Measurements from ENCODE around the gene UBE3D. TPM values are rescaled to one million over a fixed set of nuclear protein-coding genes. Genes with fewer than 3 reads are reported as not detected.

Gene UBE3D
- total RNA-seq, 1 experiment from 2014 or later = 11.3 TPM

DNA sequence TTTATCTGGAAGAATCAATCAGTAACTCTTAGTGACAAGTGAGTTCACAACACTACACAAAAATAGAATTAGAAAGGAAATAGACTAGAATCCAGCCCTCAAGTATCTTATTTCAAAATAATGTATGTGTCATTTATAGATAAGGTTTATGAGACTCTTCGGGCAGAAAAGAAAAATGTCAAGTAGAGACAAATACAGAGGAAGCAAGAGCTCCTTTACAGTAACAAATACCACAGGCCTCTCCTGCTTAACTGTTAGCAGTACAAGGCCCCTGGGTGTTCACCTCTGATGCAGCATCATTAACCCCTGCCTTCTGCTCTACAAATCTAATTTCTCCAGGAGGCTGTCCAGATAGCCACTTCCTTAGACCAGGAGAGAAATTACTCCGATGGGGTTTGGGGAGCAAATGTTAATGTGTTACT is 76.7 kb downstream of the UBE3D start:
- in situ Hi-C loops (cut with HindIII; ENCODE audit: low sequenced_read_pairs) = no loop called here
- no peak for DNase-seq (ENCODE audit: low spot score)

DNA sequence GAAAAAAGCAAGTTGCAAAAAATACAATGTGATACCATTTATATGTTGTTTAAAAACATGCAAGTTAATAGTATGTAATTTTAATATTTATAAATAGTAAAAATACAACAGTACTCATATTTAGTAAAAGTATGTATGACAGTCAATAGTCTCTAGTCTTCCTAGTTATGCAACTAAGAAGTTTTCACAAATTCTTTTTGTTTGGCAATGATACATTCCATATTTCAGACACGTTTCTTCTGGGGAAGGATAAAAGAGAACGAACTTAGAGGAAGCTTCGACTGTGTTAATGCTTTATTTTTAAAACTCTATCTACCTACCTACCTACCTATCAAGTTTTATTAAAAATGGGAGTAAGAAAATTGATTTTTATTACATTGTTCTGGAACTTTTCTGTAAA is 77.7 kb downstream of the UBE3D start:
- no peak for DNase-seq (ENCODE audit: low spot score)
- in situ Hi-C loops (cut with HindIII; ENCODE audit: low sequenced_read_pairs) = no loop called here

DNA sequence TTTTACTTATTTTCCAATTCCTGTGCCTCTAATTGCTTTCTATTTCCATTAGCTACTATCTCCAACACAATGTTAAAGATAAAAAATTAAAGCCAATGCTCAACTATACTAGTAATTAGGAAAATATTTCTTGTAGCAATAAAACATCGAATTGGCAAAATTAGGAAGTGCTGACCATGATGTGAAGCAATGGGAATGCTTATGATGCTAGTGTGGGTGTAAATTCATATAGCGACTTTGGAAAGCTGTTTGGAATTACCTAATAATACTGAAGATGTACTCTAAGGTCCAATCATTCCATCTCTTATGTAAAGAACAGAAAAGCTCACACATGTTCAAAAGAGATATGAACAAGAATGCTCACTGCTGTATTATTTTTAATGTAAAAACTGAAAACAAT is 78.2 kb downstream of the UBE3D start:
- DNase-seq (ENCODE audit: low spot score) = no peak
- in situ Hi-C loops (cut with HindIII; ENCODE audit: low sequenced_read_pairs) = no loop called here

DNA sequence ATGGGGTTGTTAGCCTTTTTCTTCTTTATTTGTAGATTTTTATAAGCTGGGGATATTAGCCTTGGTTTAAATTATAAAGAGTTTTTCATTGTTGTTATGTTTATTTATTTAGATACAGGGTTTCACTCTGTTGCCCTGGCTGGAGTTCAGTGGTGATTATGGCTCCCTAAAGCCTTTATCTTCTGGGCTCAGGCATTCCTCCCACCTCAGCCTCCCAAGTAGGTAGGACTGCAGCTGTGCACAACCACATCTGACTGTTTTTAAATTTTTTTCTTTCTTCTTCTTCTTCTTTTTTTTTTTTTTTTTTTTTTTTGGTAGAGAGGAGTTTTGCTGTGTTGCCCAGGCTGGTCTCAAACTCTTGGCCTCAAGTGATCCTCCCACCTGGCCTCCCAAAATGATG is 80.9 kb downstream of the UBE3D start:
- no peak for DNase-seq (ENCODE audit: low spot score)
- in situ Hi-C loops (cut with HindIII; ENCODE audit: low sequenced_read_pairs) = no loop called here

DNA sequence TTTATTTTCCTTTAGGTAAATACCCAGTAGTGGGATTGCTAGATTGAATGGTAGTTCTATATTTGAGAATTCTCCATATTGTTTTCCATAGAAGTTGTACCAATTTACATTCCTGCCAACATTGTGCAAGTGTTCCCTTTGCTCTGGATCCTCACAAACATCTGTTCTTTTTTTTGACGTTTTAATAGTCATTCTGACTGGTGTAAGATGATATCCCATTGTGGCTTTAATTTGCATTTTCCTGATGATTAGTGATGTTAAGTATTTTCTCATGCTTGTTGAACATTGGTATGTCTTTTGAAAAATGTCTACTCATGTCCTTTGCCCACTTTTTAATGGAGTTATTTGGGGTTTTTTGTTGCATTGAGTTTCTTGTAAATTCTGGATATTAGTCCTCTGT is 85.6 kb downstream of the UBE3D start:
- DNase-seq (ENCODE audit: low spot score) = no peak
- in situ Hi-C loops (cut with HindIII; ENCODE audit: low sequenced_read_pairs) = no loop called here

DNA sequence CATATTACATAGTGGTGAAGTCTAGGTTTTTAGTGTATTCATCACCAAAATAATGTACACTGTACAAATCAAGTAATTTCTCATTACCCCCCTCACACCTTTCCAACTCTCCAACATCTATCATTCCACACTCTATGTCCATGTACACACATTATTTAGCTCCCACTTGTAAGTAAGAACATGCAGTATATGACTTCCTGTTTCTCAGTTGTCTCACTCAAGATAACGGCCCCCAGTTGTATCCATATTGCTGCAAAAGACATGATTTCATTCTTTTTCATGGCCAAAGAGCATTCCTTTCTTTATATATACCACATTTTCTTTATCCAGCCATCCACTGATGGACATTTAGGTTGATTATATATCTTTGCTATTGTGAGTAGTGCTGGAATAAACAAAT is 86.0 kb downstream of the UBE3D start:
- in situ Hi-C loops (cut with HindIII; ENCODE audit: low sequenced_read_pairs) = no loop called here
- no peak for DNase-seq (ENCODE audit: low spot score)

DNA sequence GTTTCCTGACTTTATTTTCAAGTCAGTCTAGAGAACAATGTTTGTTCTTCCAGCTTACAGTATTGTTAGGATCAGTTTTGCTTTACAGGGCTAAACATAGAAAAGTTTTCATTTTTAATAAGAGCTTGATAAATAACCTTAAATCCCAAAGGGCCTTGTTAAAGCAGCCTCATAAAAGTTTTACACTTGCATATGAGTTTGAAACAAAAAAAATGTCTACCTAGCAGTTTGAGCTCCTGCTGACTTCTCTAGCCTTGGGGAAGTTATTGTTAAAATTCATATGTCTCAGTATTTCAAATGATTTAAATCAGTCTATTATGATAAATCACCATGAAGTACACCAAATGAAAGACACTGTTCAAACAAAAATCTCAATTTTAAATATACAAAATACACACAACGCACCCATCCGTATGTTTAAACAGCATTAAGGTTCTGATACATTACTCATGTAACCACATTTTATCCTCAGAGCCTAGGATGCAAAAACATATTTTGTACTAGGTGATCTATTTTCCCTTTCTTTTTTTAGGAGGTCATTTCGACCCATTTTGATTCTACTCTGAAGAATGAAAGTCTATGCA is 87.2 kb downstream of the UBE3D start:
- DNase-seq (ENCODE audit: low spot score) = no peak
- in situ Hi-C loops (cut with HindIII; ENCODE audit: low sequenced_read_pairs) = no loop called here

DNA sequence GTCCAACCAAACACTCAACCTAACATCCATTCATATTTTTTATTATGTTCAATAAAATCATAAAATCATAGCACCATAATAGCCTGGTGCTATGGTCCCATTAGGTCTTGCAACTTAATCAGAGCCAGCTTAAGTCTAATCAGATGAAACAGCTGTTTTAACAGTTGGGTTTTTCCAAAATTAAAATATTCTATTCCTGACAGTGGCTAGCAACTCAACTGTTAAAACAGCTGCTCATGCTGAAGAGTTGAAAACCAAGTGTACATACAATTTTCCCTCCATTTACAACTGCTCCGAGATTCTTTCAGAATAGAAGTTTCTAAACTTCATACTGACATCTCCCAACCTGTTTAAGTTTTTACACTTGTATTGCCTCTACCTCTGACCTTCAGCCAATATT is 89.5 kb downstream of the UBE3D start:
- in situ Hi-C loops (cut with HindIII; ENCODE audit: low sequenced_read_pairs) = no loop called here
- no peak for DNase-seq (ENCODE audit: low spot score)

DNA sequence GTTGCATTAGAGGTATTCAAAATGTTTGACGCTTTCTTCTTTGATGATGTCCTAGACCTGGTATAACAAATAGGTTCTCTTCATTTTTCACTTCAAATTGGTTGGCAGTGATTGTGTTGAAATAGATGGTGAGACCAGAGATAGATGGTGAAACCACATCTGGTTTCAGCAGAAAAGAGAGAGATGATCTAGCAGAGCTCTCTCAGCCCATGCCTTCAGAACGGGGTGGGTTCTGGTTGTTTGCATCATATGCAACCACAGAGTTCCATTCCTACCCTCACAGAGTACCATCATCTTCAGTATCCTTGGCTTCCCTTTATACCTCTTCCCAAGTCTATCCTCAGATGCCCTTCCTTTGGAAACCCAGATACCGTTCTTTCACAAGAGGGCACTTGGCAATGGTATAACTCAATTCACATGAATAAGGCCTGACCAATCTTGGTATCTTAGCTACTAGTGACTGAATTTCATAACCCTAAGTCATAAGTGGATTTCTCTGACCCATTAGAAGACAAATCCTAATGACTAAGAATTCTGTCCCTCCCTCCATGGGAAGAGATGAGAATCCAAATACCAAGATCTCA is 93.7 kb downstream of the UBE3D start:
- in situ Hi-C loops (cut with HindIII; ENCODE audit: low sequenced_read_pairs) = no loop called here

DNA sequence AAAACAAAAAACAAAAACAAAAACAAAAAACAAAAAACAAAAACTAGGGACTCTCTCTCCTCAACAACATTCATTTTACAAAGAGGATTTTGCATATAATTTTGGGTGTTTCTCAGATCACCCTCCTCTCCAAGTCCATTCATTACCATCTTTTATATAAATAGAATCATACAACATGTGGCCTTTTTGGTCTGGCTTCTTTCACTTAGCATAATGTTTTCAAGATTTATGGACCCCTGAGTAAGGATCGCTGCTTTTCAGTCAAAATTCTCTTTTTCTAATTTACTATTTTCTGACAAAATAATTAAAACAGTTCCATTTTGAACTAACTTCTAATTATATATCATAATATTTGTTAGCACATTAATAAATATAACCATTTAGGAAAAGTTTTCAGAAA is 94.8 kb downstream of the UBE3D start:
- in situ Hi-C loops (cut with HindIII; ENCODE audit: low sequenced_read_pairs) = no loop called here

More for the DNA sequence above, 93.7 kb downstream of the UBE3D start:
- no peak for DNase-seq (ENCODE audit: low spot score)

DNA sequence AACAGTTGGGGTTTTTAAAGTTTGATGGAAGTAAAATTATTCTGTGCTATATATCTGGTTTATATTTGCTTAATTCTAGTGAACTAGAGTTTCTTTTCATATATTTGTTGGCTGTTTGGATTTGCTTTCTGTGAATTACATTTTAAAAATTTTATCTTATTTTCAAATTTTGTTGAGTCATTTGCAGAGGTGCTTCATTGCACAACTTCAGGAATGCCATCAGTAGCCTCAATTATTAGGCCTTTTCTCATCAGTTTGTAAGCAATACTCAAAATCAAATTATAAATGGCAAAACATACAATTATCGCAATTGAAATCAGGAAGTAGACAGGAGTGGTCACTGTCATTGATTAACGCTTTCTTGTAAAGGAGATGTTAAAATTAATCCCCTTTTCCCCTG is 96.9 kb downstream of the UBE3D start:
- in situ Hi-C loops (cut with HindIII; ENCODE audit: low sequenced_read_pairs) = no loop called here

More for the DNA sequence above, 94.8 kb downstream of the UBE3D start:
- DNase-seq (ENCODE audit: low spot score) = no peak

DNA sequence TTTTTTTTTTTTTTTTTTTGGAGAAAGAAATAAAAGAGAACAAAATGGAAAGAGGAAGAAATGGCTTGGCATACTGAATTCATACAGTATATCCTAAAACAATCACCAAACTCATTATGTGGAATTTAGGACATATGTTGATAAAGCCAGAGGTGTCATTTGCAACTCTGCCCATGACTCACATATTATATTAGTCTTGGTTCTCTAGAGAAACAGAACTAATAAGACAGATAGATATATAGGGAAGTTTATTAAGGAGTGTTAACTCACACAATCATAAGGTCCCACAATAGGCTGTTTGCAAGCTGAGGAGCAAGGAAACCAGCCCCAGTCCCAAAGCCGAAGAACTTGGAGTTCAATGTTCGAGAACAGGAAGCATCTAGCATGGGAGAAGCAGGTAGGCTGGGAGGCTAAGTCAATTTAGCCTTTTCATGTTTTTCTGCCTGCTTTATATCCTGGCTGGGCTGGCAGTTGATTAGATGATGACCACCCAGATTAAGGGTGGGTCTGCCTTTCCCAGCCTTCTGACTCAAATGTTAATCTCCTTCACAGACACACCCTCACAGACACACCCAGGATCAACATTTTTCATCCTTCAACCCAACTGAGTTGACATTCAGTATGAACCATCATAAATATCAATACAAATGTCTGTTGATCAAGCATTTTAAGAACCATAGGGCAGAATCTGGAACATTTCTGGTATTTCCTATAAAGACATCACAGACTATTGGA is 102.3 kb downstream of the UBE3D start:
- in situ Hi-C loops (cut with HindIII; ENCODE audit: low sequenced_read_pairs) = no loop called here
- no peak for DNase-seq (ENCODE audit: low spot score)

More for the DNA sequence above, 96.9 kb downstream of the UBE3D start:
- no peak for DNase-seq (ENCODE audit: low spot score)

DNA sequence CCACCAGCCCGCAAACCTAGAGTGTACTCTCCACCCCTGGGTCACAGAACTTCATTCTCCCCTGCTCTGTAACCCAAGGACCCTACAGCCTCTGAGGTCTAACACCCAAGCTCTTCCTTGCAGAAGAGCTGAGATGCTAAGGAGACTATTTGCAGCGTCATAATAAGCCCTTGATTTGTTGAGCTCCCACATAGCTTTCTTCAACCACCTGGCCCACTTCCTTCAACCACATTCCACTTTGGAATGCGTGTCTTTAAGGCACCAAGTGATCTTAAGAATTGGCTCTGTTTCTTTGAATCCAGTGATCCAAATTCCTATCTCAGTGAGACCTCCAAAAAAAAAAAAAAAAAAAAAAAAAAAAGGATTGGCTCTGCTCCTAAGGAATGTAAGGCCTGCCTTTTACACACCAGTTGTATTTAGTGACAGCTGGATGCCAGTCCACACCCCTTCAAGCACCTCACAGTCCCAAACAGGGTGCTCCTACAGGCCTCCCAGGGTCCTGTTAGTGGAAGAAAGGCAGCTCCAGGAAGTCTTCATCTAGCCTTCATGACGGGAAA is 106.2 kb downstream of the UBE3D start:
- in situ Hi-C loops (cut with HindIII; ENCODE audit: low sequenced_read_pairs) = no loop called here
- no peak for DNase-seq (ENCODE audit: low spot score)

DNA sequence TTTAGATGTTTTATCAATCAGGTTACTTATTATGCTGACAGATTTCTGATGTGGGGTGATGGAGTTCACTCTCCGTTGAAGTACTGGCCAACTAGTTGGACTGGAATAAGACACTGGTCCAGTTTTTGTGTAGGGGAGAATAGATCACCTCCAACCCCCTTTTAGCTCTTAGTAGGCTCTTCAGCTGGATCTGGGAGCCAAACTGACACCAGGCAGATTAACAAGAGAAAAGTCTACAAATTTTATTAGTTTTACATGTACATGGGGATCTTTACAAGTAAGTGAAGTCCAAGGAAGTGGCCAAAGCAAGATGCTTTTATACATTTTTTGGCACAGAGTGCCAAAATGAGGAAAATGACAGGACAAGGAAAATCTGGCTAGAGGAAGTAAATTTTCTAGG is 107.1 kb downstream of the UBE3D start:
- no peak for DNase-seq (ENCODE audit: low spot score)
- in situ Hi-C loops (cut with HindIII; ENCODE audit: low sequenced_read_pairs) = no loop called here

DNA sequence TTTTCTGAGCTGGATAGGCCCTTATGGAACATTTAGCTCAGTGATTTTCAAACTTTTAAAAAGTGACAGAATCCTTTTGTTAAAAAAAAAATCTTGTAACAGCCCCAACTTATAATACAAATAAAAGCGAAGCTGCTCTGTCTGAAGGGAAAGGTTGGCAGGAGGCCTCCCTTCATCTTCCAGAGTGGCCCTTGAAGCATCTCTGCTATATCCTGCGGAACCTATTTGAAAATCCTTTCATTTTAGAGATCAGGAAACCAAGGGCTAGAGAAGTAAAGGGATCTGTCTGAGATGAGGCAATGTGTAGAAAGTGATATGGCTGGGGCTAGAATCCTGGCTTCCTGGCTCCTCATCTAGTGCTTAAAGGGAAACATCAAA is 107.8 kb downstream of the UBE3D start:
- in situ Hi-C loops (cut with HindIII; ENCODE audit: low sequenced_read_pairs) = no loop called here
- no peak for DNase-seq (ENCODE audit: low spot score)

DNA sequence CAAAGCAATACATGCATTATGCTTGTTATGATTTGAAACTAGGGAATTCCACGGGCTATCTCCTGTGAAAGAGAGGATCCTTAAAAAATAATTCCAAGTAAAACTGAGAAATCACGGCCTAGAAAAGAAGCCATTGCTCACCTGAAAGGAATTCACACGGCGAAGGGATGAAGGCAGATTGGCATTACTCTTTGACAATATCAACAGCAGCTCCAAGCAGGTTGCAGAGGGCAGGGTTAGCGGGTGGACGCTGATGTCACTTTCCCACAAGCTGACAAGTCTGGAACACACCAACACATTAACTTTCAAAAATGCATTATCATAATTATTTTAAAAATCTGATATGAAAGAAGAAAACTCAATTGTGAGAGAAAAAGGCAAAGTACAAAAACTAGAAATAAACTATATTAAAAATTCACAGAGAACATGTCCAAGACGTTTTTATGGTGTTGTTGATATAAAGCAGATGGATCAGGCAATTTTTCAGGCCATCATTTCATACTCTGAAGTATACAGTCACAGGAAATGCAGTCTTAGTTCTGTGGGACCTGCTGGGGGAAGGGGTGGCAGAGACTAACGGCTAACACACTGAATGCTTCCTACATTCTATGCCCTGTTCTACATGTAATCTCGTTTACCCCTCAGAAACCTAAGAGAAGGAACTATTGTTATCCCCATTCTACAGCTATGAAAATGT is 108.3 kb downstream of the UBE3D start:
- in situ Hi-C loops (cut with HindIII; ENCODE audit: low sequenced_read_pairs) = no loop called here
- DNase-seq (ENCODE audit: low spot score) = no peak

DNA sequence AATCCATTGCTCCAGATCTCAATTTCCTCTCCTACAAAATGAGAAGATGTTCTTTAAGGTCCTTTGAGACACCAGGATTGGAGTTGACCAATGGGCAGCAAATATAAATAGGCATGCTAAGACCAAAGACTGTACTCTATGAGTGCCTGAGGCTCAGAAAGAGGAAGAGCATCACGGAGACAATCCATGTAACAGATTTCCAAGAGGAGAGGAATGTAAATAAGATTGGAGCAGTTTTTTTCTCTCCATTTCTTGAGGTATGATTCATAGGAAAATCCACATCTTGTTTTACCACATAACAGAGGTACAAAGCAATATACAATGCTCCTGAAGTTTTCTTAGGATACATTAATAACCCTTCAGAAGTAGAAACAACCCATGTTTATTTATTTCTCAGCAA is 109.8 kb downstream of the UBE3D start:
- DNase-seq (ENCODE audit: low spot score) = no peak
- in situ Hi-C loops (cut with HindIII; ENCODE audit: low sequenced_read_pairs) = no loop called here

DNA sequence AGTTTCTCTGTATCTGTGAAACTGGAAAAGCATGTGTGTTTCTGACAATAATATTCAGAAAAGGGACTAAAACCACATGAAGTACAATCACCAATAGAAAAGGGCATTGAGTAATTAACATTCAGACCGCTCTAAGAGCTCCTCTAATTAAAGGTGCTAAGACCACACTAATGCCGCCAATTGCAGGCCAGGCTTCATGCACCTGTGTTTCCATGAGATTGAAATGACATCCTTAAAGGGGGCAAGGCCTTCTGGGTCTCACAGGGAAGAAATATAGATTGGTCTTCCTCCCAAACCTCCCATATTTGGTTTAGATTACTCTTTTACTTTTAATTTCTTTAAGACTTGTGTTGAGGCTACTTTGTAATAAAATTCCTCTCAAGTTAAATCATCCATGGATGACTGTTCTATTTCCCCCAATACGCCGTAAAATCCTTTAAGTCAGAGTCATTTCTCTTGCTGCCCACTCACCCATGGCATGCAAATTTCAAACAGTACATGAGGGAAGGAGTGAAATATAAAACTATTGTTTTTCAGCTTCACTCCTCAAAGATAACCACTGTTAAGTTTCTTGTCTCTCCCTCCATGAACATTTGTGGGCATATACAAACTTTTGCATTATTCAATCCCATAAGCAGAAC is 110.6 kb downstream of the UBE3D start:
- DNase-seq (ENCODE audit: low spot score) = no peak
- in situ Hi-C loops (cut with HindIII; ENCODE audit: low sequenced_read_pairs) = no loop called here

DNA sequence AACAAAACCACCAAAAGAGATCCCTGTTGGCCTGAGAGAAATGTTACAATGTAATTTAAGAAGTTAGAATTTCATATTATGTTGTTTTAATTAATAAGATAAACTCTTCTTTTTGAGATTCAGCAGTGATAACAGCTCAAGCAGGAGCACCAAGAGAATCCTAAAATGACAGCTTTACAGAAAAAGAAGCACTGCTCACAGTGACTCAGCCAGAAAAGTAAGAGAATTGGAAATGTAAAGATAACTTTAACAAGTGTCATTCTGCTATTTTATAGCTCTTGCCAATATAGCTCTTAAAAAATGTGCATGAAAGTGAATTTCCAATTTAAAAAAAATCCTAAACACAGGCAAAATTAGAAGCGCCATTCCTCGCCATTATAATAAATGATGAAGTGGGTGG is 111.3 kb downstream of the UBE3D start:
- no peak for DNase-seq (ENCODE audit: low spot score)
- in situ Hi-C loops (cut with HindIII; ENCODE audit: low sequenced_read_pairs) = no loop called here

DNA sequence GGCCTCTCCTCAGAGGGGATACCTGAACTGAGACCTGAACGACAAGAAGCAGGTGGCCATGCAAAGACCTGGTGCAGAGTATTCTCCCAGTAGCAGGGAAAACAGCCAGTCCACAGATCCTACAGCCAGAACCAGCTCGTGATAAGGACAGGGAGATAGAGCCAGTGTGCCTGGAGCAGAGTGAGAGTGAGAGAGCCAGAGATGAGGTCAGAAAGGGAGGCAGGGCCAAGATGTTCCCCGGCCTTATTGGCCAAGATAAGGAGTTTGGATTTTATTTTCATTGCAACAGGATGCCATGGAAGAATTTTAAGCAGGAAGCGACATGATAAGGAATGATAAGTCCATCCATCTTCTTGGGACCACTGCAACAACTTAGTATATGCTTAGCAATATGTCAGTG is 111.8 kb downstream of the UBE3D start:
- in situ Hi-C loops (cut with HindIII; ENCODE audit: low sequenced_read_pairs) = no loop called here
- no peak for DNase-seq (ENCODE audit: low spot score)

All from G401 (cell line).